ENCODE results near the gene TIMM50. TPM values are rescaled to one million over a fixed set of nuclear protein-coding genes. Genes with fewer than 3 reads are reported as not detected.

Gene TIMM50
- total RNA-seq, 4 donors from 2014 or later: 31.9 to 50.1 (median 38.6) TPM

- TF ChIP-seq CTCF (IDR thresholded peaks at IDR 0.05; ENCODE audit: low read depth): no peak
These were observed 44.6 kb downstream of the TIMM50 start for GRCh38 chr19:39525205-39525604.

GRCh38 chr19:39531834-39532232 lies 51.2 kb downstream of the TIMM50 start:
- TF ChIP-seq CTCF (IDR thresholded peaks at IDR 0.05; ENCODE audit: low read depth): no peak

GRCh38 chr19:39532233-39533002 lies 51.8 kb downstream of the TIMM50 start, which contains the start of gene EID2B:
Gene EID2B, minus strand, starts transcription at chr19:39532852. Its CDS starts 50 bp downstream, at chr19:39532802.
- no peak for TF ChIP-seq CTCF (IDR thresholded peaks at IDR 0.05; ENCODE audit: low read depth)

GRCh38 chr19:39533003-39533512 lies 52.4 kb downstream of the TIMM50 start:
- no peak for TF ChIP-seq CTCF (IDR thresholded peaks at IDR 0.05; ENCODE audit: low read depth)

- no peak for TF ChIP-seq CTCF (IDR thresholded peaks at IDR 0.05; ENCODE audit: low read depth)
These were observed 53.2 kb downstream of the TIMM50 start for GRCh38 chr19:39533791-39534190.

- no peak for TF ChIP-seq CTCF (IDR thresholded peaks at IDR 0.05; ENCODE audit: low read depth)
These were observed 58.5 kb downstream of the TIMM50 start for GRCh38 chr19:39539165-39539517.

GRCh38 chr19:39539518-39540332 lies 59.1 kb downstream of the TIMM50 start, which contains the start of gene EID2:
Gene EID2, minus strand, starts transcription at chr19:39540161. Its CDS starts 82 bp downstream, at chr19:39540079.
- TF ChIP-seq CTCF (IDR thresholded peaks at IDR 0.05; ENCODE audit: low read depth): no peak
